ENCODE results near the gene BICC1. TPM values are rescaled to one million over a fixed set of nuclear protein-coding genes. Genes with fewer than 3 reads are reported as not detected.

Gene BICC1
- polyA plus RNA-seq, 1 donor (not counting 4 experiments of a cell fraction or from before 2014, with no cell fraction given), result 4.2 TPM

DNA sequence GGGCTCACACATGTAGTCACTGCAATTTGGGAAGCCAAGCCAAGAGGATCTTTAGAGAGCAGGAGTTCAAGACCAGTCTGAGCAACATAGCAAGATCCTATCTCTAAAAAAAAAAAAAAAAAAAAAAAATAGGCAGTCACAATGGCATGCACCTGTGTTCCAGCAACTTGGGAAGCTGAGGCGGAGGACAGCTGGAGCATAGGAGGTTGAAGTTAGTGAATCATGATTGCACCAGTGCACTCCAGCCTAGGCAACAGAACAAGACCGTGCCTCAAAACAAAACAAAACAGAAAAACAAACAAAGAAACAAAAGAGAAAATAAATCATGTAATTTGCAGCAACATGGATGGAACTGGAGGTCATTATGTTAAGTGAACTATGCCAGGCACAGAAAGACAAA lies 33.6 kb upstream of the BICC1 start:
- Histone ChIP-seq H3K4me1 (ENCODE audit: control insufficient read depth, extremely low read depth, insufficient read depth, low read length) (peaks cover 8% of the 10 kb centered on the region), H3K27ac (ENCODE audit: control insufficient read depth, insufficient read depth, low read length) (no peak overlapping the region), H3K79me2 (ENCODE audit: control insufficient read depth, insufficient read depth, low read length) (no peaks in the 10 kb centered on the region), H3K36me3 (ENCODE audit: control insufficient read depth in 2 of 2, extremely low read depth in 1 of 2, insufficient read depth in 2 of 2, low read length in 2 of 2) (no peaks in the 10 kb centered on the region), H3K4me3 (ENCODE audit: control insufficient read depth in 2 of 3, extremely low read depth in 1 of 3, insufficient read depth in 2 of 3, low read depth in 1 of 3, low read length in 3 of 3) (no peak overlapping the region), H3K4me2 (ENCODE audit: control insufficient read depth, extremely low read depth, insufficient read depth, low read depth, low read length) (no peak overlapping the region), H3K27me3 (ENCODE audit: control insufficient read depth, extremely low read depth, insufficient read depth, low read length) (no peaks in the 10 kb centered on the region), H3K9ac (ENCODE audit: control insufficient read depth, extremely low read depth, insufficient read depth, low read length) (no peak overlapping the region), H3K9me1 (ENCODE audit: control insufficient read depth, extremely low read depth, insufficient read depth, low read length) (no peaks in the 10 kb centered on the region), H2AFZ (ENCODE audit: control insufficient read depth, low read length) (no peak overlapping the region), H4K20me1 (ENCODE audit: control insufficient read depth, extremely low read depth, insufficient read depth, low read length) (no peaks in the 10 kb centered on the region), H3K9me3 (ENCODE audit: control insufficient read depth, low read depth, low read length) (no peaks in the 10 kb centered on the region)
- DNase-seq (ENCODE audit: low read depth, low spot score), result no peak
- TF ChIP-seq, protein P1, sequence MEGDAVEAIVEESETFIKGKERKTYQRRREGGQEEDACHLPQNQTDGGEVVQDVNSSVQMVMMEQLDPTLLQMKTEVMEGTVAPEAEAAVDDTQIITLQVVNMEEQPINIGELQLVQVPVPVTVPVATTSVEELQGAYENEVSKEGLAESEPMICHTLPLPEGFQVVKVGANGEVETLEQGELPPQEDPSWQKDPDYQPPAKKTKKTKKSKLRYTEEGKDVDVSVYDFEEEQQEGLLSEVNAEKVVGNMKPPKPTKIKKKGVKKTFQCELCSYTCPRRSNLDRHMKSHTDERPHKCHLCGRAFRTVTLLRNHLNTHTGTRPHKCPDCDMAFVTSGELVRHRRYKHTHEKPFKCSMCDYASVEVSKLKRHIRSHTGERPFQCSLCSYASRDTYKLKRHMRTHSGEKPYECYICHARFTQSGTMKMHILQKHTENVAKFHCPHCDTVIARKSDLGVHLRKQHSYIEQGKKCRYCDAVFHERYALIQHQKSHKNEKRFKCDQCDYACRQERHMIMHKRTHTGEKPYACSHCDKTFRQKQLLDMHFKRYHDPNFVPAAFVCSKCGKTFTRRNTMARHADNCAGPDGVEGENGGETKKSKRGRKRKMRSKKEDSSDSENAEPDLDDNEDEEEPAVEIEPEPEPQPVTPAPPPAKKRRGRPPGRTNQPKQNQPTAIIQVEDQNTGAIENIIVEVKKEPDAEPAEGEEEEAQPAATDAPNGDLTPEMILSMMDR (optimal IDR thresholded peaks at IDR 0.05 in 1 of 3, IDR thresholded peaks at IDR 0.05 in 1 of 3, conservative IDR thresholded peaks at IDR 0.05 in 1 of 3; ENCODE audit: extremely low read depth in 1 of 3, insufficient read depth in 2 of 3, low read length in 3 of 3), result no peak
- dilution Hi-C loops (cut with MboI; ENCODE audit: extremely low pct_ligation_motif_present, low sequenced_read_pairs), result no loop called here
- FAIRE-seq, result no peak

DNA sequence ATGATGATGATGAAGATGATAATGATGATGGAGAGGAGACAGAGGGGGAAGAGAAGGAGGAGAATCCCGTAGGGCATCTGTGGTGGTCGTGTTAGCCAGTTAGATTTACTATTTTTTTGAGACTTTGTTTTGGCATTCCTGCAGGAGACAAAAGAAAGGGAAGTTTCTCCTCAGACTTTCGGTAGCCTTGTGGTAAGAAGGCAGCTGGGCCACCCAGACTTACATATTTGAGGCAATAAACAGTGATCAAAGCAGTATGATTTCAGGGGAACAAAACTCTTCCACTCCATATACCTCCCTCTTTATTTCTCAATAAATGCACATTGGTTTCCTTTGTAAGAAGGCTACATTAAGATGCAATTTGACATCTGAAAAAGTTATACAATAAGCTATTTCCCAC lies 32.4 kb upstream of the BICC1 start:
- Histone ChIP-seq H3K27me3 (ENCODE audit: control insufficient read depth, extremely low read depth, insufficient read depth, low read length) (no peaks in the 10 kb centered on the region), H3K4me3 (ENCODE audit: control insufficient read depth in 2 of 3, extremely low read depth in 1 of 3, insufficient read depth in 2 of 3, low read depth in 1 of 3, low read length in 3 of 3) (no peak overlapping the region), H3K4me1 (ENCODE audit: control insufficient read depth, extremely low read depth, insufficient read depth, low read length) (peaks cover 6% of the 10 kb centered on the region), H3K9me1 (ENCODE audit: control insufficient read depth, extremely low read depth, insufficient read depth, low read length) (no peaks in the 10 kb centered on the region), H3K4me2 (ENCODE audit: control insufficient read depth, extremely low read depth, insufficient read depth, low read depth, low read length) (no peak overlapping the region), H4K20me1 (ENCODE audit: control insufficient read depth, extremely low read depth, insufficient read depth, low read length) (no peaks in the 10 kb centered on the region), H3K27ac (ENCODE audit: control insufficient read depth, insufficient read depth, low read length) (no peak overlapping the region), H3K36me3 (ENCODE audit: control insufficient read depth in 2 of 2, extremely low read depth in 1 of 2, insufficient read depth in 2 of 2, low read length in 2 of 2) (no peaks in the 10 kb centered on the region), H3K9me3 (ENCODE audit: control insufficient read depth, low read depth, low read length) (no peaks in the 10 kb centered on the region), H3K79me2 (ENCODE audit: control insufficient read depth, insufficient read depth, low read length) (no peaks in the 10 kb centered on the region), H3K9ac (ENCODE audit: control insufficient read depth, extremely low read depth, insufficient read depth, low read length) (no peak overlapping the region), H2AFZ (ENCODE audit: control insufficient read depth, low read length) (no peak overlapping the region)
- FAIRE-seq, result no peak
- TF ChIP-seq EZH2 (IDR thresholded peaks at IDR 0.05; ENCODE audit: low read length), result no peak
- TF ChIP-seq, protein P1 (optimal IDR thresholded peaks at IDR 0.05 in 1 of 3, IDR thresholded peaks at IDR 0.05 in 1 of 3, conservative IDR thresholded peaks at IDR 0.05 in 1 of 3; ENCODE audit: extremely low read depth in 1 of 3, insufficient read depth in 2 of 3, low read length in 3 of 3), result no peak
- dilution Hi-C loops (cut with MboI; ENCODE audit: extremely low pct_ligation_motif_present, low sequenced_read_pairs), result no loop called here
- no peak for DNase-seq (ENCODE audit: low read depth, low spot score)

Measured in keratinocyte (primary cell).